Right cardiac atrium (tissue), 5 donors: ENCODE data around the gene NARF. TPM values are rescaled to one million over a fixed set of nuclear protein-coding genes. Genes with fewer than 3 reads are reported as not detected.
"Not testable (repeated sequence)": the region's sequence is repeated elsewhere in the genome, so short reads cannot be mapped to it uniquely, and the experiment has no call there.

ENCODE experiments used
- ATAC-seq, 2 donors: fragments of 200-7000 bp; cut with Tn5 transposase; one replicate each; pipeline versions ENCODE4 v1.8.0 to v1.9.1; 2020; ENCODE audit warnings: moderate library complexity in 2 of 2, mild to moderate bottlenecking in 1 of 2
- DNase-seq, 3 donors: peaks; one replicate each; pipeline ENCODE4 v3.0.0-alpha.2; 2020
- H3K27ac ChIP-seq: one replicate; pipeline ENCODE4 v1.5.1; 2013; ENCODE audit warnings: mild to moderate bottlenecking, low read length, control low read depth, moderate library complexity
- H3K27me3 ChIP-seq: one replicate; pipeline ENCODE4 v1.6.1; 2013; ENCODE audit not compliant: control insufficient read depth, insufficient read depth
- H3K4me1 ChIP-seq: one replicate; pipeline ENCODE4 v1.6.1; 2013; ENCODE audit warnings: low read length; ENCODE audit not compliant: control insufficient read depth, insufficient read depth
- H3K4me3 ChIP-seq: one replicate; pipeline ENCODE4 v1.5.1; 2013; ENCODE audit warnings: low read length, control low read depth
- H3K9me3 ChIP-seq: one replicate; pipeline ENCODE4 v1.6.1; 2013; ENCODE audit warnings: low read length; ENCODE audit not compliant: control insufficient read depth
- WGBS: extraction: QIAGEN DNeasy Blood & Tissue Kit; methylation state at CpG from one replicate; pipeline ENCODE4 v1.1.7; 2013; 5-methylcytosine and 5-hydroxymethylcytosine counted together
- intact Hi-C, 4 donors: fragments of 100-400 bp; cut with DNase I; formaldehyde crosslinking; loops; one replicate each; pipeline versions ENCODE4 v1.11.0 to v1.14.0; 2022 to 2023
- polyA plus RNA-seq: library from polyadenylated mRNA; stranded (reverse); fragments of 200-250 nt; gene quantifications from one replicate; pipeline ENCODE4 v1.2.3, GENCODE V29; 2013
- total RNA-seq, 4 donors: library from RNA; stranded (reverse); fragmentation: NEBNext Ultra II Directional; extraction: Animal tissue kit (Norgen Biotek cat#: 25700); gene quantifications; one replicate each; pipeline ENCODE4 v1.2.1, GENCODE V29; 2021
- donor health status: healthy with polysubstance abuse.
- donor health status: DM: no; HTN: yes; CAD: no.
- donor health status: DM: no; HTN: no; CAD: no.
- donor health status: DM: no; HTN: yes; CAD: no; lungs with severe emphysema.
- donor health status: DM: yes; HTN: yes; CAD: no.

NARF gene
- total and polyA plus RNA-seq, 5 donors: 67.4 to 99.6 (median 79.1) TPM

DNA sequence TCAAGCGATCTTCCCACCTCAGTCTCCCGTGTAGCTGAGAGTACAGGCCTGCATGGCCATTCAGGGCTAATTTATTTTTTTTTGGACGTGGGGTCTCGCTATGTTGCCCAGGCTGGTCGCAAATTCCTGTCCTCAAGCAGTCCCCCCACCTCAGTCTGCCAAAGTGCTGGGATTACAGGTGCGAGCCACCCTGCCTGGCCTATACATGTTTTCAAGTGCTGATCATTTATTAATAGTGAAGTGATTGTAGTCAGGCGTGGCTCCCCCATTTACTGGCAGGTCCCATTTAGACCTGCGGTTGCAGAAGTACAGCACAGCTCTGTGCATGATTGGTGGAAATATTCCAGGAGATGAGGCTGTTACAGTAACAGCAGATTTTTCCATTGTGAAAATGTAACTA lies 69.4 kb downstream of the NARF start:
- 74% methylated on average over 8 of the region's 8 CpGs for WGBS
- Histone ChIP-seq H3K4me3 (no peak overlapping the region), H3K4me1 (peaks cover 19% of the 10 kb centered on the region), H3K9me3 (no peaks in the 10 kb centered on the region), H3K27me3 (no peaks in the 10 kb centered on the region), H3K27ac (peak overlapping the region; percentile 46)
- intact Hi-C loops: no loop called here
- DNase-seq (no peak), ATAC-seq (peak in 1 of 2 donors; percentile 6)

DNA sequence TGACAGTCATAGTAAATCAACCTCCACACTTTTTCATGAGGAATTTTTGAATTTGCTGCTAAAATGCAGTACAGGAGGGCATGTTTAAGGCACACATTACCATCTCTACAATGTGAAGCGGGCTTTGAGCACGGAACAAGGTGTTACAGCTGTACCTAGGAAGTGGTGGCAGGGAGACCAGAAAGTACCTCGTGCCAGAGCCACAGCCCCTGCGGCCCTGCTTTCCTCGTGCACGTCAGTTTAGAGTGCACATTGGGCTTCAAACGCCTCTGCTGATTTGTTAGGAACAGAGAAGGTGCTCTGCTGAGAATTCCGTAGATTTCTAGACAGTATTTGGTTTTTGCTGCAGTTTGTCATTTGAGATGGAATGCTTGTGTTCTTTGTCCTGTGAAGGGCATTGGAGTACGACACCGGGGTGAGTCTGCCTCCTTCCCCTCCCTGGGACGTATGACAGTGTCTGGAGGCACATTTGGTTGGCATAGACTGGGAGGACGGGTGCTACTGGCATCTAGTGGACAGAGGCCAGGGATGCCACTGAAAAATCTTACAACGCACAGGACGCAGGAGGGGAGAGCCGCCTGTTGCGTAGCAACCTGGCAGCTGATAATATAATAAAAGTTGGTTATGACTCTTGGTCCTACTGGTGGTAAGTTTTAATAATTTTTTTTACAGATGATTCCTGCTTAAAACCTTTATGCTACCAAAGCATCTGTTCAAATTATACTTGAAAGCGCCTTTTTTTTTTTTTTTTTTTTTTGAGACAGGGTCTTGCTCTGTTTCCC lies 70.1 kb downstream of the NARF start:
- intact Hi-C loops: no loop called here
- 39% methylated on average over 17 of the region's 17 CpGs for whole genome bisulfite sequencing
- Histone ChIP-seq H3K4me1 (peaks cover 19% of the 10 kb centered on the region), H3K27me3 (no peaks in the 10 kb centered on the region), H3K27ac (peak overlapping the region; percentile 91), H3K4me3 (no peak overlapping the region), H3K9me3 (no peaks in the 10 kb centered on the region)
- DNase-seq: peak; percentile 51 to 79 (median 77)
- ATAC-seq: peak; percentile 88 to 90

DNA sequence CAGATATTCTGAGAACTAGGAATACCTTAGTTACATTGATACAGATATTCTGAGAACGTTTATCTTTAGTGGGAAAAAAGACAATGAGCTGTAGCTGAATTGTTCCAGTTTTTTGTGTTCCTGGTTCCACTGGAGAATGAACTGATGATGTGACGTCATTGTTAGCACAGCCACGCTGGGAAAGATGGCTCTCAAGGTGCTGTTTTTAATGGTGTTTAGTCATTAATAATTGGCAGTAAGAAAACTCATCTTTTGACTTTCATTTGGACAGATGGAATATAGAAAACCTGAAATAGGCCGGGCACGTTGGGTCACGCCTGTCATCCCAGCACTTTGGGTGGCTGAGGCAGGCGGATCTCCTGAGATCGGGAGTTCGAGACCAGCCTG lies 71.4 kb downstream of the NARF start:
- Histone ChIP-seq H3K9me3 (no peaks in the 10 kb centered on the region), H3K4me3 (no peak overlapping the region), H3K27ac (peak overlapping the region; percentile 14), H3K4me1 (peaks cover 18% of the 10 kb centered on the region), H3K27me3 (no peaks in the 10 kb centered on the region)
- intact Hi-C loops: no loop called here
- ATAC-seq (no peak), DNase-seq (no peak)
- 81% methylated on average over 9 of the region's 9 CpGs for WGBS

DNA sequence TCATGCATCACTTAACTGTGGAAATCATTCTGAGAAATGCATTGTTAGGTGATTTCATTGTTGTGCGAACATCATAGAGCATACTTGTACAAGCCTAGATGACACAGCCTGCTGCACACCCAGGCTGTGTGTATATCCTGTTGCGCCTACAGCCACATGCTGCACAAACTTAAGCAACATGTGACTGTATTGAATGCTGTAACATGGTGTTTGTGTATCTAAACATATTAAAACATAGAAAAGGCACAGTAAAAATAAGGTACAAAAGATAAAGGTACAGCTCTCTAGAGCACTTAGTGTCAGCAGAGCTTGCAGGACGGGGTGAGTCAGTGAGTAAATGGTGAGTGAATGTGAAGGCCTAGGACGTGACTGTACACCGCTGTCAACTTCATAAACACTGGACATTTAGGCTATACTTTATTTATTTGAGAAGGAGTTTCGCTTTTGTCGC lies 72.9 kb downstream of the NARF start:
- Histone ChIP-seq H3K27me3 (no peaks in the 10 kb centered on the region), H3K9me3 (no peaks in the 10 kb centered on the region), H3K4me3 (no peak overlapping the region), H3K27ac (no peak overlapping the region), H3K4me1 (peaks cover 16% of the 10 kb centered on the region)
- intact Hi-C loops: no loop called here
- ATAC-seq (no peak), DNase-seq (no peak)
- WGBS: 86% methylated on average over 7 of the region's 7 CpGs

DNA sequence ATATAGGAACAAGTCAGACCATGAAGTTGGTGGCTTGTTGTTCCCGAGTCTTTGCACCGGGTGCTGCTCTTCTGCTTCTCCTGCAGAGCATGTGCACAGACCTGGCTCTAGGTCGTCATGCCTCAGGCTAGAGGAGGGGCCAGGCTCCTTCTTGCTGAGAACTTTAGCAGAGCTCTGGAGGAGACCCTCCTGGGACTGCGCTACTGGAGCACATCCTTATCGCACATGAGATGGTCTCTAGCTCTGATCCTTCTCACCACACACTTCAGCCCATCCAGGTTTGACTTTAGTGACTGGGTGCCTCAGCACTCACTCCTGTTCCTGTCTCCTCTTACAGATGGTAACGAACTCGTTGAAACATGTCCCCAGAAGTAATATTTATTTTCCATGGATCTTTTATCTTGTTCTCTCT lies 75.9 kb downstream of the NARF start:
- Histone ChIP-seq H3K4me1 (peaks cover 20% of the 10 kb centered on the region), H3K4me3 (no peak overlapping the region), H3K27me3 (no peaks in the 10 kb centered on the region), H3K9me3 (no peaks in the 10 kb centered on the region), H3K27ac (no peak overlapping the region)
- WGBS: 54% methylated on average over 7 of the region's 7 CpGs
- ATAC-seq (peak in 1 of 2 donors; percentile 3), DNase-seq (no peak)
- intact Hi-C loops: no loop called here

DNA sequence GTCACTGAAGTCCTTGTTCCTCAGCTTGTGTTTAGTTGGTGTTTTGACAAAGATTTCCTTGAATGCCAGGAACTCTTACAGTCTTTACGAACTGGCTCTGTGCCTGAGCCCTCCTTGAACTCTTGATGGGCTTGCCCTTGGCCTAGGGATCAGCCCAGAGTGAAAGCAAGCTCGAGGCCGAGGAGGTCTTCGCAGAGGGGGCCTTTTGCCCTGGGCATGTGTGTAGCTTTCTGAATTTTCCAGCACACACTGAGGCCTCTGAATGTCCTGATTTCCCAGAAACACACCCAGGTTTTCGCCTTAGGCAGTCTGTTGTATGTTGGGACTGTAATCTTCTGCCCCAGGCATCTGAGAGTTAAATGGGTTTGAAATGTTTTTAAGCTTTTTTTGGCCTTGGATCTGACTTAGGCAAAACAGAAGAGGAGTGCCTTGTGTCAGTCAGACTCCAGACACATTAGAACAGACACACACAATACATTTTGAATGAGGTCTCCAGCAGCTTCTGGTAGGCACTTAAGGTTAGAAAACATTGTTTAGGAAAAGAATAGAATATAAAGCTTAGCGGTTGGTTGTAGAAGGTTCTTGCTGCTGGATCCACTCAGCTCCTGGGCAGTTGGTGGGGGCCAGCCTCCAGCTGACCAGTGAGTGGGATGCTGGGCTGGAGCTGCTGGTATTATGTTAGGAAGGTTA lies 78.1 kb downstream of the NARF start:
- no peaks in the 10 kb centered on the region for H3K27me3 ChIP-seq
- intact Hi-C loops: no loop called here
- peak overlapping the region; percentile 97 for H3K27ac ChIP-seq
- H3K4me1 ChIP-seq: peaks cover 15% of the 10 kb centered on the region
- H3K4me3 ChIP-seq: peak overlapping the region; percentile 11
- H3K9me3 ChIP-seq: no peaks in the 10 kb centered on the region
- 25% methylated on average over 6 of the region's 6 CpGs for WGBS
- DNase-seq (peak in 2 of 3 donors; percentile 55 to 82), ATAC-seq (peak; percentile 69 to 84)

DNA sequence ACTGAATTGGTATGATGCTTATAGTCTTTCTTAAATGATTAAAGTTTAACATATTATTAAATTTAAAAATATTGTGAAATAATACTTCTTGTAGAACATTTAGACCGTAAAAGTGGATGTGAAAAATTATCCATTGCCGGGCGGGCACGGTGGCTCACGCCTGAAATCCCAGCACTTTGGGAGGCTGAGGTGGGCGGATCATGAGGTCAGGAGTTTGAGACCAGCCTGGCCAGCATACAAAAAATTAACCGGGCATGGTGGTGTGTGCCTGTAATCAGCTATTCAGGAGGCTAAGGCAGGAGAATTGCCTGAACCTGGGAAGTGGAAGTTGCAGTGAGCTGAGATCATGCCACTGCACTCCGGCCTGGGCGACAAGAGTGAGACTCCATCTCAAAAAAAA lies 78.7 kb downstream of the NARF start:
- H3K4me3 ChIP-seq, DNase-seq, H3K27me3 ChIP-seq, H3K9me3 ChIP-seq, ATAC-seq, intact Hi-C loops: not testable (repeated sequence)
- Histone ChIP-seq H3K27ac (peak overlapping the region; percentile 97), H3K4me1 (peaks cover 15% of the 10 kb centered on the region)
- WGBS: 75% methylated on average over 9 of the region's 9 CpGs

DNA sequence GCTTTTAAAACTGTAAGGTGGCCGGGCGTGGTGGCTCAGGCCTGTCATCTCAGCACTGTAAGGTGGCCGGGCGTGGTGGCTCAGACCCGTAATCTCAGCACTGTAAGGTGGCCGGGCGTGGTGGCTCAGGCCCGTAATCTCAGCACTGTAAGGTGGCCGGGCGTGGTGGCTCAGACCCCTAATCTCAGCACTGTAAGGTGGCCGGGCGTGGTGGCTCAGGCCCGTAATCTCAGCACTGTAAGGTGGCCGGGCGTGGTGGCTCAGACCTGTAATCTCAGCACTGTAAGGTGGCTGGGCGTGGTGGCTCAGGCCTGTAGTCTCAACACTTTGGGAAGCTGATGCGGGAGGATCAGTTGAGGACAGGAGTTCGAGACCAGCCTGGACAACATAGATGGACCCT lies 80.5 kb downstream of the NARF start:
- peak in 1 of 3 donors; percentile 23 for DNase-seq
- H3K27ac ChIP-seq, H3K27me3 ChIP-seq, intact Hi-C loops, ATAC-seq, H3K9me3 ChIP-seq, H3K4me3 ChIP-seq: not testable (repeated sequence)
- WGBS: 91% methylated on average over 18 of the region's 18 CpGs
- H3K4me1 ChIP-seq: peaks cover 15% of the 10 kb centered on the region

Other genes starting within 250 kb of the NARF start
- gene CCDC57, start 245.9 kb upstream of the NARF start, total RNA-seq: 10 to 100 TPM; 14.8 to 17.3 (median 16.5) TPM
- 12.1 TPM for gene CCDC57, start 245.9 kb upstream of the NARF start, polyA plus RNA-seq
- gene SLC16A3, start 229.7 kb upstream of the NARF start, total RNA-seq: 10 to 100 TPM; 13.6 to 23.7 (median 18.0) TPM
- 18.8 TPM for gene SLC16A3, start 229.7 kb upstream of the NARF start, polyA plus RNA-seq
- gene CSNK1D, start 185.0 kb upstream of the NARF start, total RNA-seq: 10 to 100 TPM; 68.8 to 81.7 (median 77.4) TPM
- 61.7 TPM for gene CSNK1D, start 185.0 kb upstream of the NARF start, polyA plus RNA-seq
- gene CD7, start 141.1 kb upstream of the NARF start, total RNA-seq: 1 to 10 TPM in 2 of 4 donors, under 1 TPM in 2; 0.31 to 1.4 (median 0.80) TPM
- gene CD7, start 141.1 kb upstream of the NARF start, polyA plus RNA-seq: 0.45 TPM
- gene SECTM1, start 125.0 kb upstream of the NARF start, total RNA-seq: 1 to 10 TPM; 2.8 to 5.7 (median 3.3) TPM
- gene SECTM1, start 125.0 kb upstream of the NARF start, polyA plus RNA-seq: 2.5 TPM
- not detected for gene TEX19, start 99.5 kb upstream of the NARF start, total RNA-seq
- gene TEX19, start 99.5 kb upstream of the NARF start, polyA plus RNA-seq: not detected
- 1 to 10 TPM; 2.3 to 7.5 (median 4.6) TPM for gene UTS2R, start 87.0 kb upstream of the NARF start, total RNA-seq
- gene UTS2R, start 87.0 kb upstream of the NARF start, polyA plus RNA-seq: 1.0 TPM
- gene HEXD, start 40.4 kb upstream of the NARF start, total RNA-seq: 10 to 100 TPM; 13.6 to 24.4 (median 18.7) TPM
- gene HEXD, start 40.4 kb upstream of the NARF start, polyA plus RNA-seq: 22.5 TPM
- 10 to 100 TPM; 27.9 to 34.0 (median 30.5) TPM for gene OGFOD3, start 40.2 kb upstream of the NARF start, total RNA-seq
- gene OGFOD3, start 40.2 kb upstream of the NARF start, polyA plus RNA-seq: 28.9 TPM
- 10 to 100 TPM; 31.0 to 34.7 (median 33.5) TPM for gene CYBC1, start 8.0 kb upstream of the NARF start, total RNA-seq
- gene CYBC1, start 8.0 kb upstream of the NARF start, polyA plus RNA-seq: 20.8 TPM
- 10 to 100 TPM; 35.7 to 69.1 (median 41.6) TPM for gene FOXK2, start 61.0 kb downstream of the NARF start, total RNA-seq
- 19.9 TPM for gene FOXK2, start 61.0 kb downstream of the NARF start, polyA plus RNA-seq
- gene WDR45B, start 189.7 kb downstream of the NARF start, total RNA-seq: 10 to 100 TPM; 43.8 to 49.2 (median 45.8) TPM
- 37.0 TPM for gene WDR45B, start 189.7 kb downstream of the NARF start, polyA plus RNA-seq
- gene RAB40B, start 240.0 kb downstream of the NARF start, total RNA-seq: 10 to 100 TPM; 14.0 to 20.8 (median 19.2) TPM
- 14.8 TPM for gene RAB40B, start 240.0 kb downstream of the NARF start, polyA plus RNA-seq